ENCODE results near the gene C15orf61. TPM values are rescaled to one million over a fixed set of nuclear protein-coding genes. Genes with fewer than 3 reads are reported as not detected.

Gene C15orf61
- total and polyA plus RNA-seq, 2 of the 13 experiments (the other 11 are each of a cell fraction or from before 2014, with no cell fraction given) = 2.1 to 6.6 TPM

DNA sequence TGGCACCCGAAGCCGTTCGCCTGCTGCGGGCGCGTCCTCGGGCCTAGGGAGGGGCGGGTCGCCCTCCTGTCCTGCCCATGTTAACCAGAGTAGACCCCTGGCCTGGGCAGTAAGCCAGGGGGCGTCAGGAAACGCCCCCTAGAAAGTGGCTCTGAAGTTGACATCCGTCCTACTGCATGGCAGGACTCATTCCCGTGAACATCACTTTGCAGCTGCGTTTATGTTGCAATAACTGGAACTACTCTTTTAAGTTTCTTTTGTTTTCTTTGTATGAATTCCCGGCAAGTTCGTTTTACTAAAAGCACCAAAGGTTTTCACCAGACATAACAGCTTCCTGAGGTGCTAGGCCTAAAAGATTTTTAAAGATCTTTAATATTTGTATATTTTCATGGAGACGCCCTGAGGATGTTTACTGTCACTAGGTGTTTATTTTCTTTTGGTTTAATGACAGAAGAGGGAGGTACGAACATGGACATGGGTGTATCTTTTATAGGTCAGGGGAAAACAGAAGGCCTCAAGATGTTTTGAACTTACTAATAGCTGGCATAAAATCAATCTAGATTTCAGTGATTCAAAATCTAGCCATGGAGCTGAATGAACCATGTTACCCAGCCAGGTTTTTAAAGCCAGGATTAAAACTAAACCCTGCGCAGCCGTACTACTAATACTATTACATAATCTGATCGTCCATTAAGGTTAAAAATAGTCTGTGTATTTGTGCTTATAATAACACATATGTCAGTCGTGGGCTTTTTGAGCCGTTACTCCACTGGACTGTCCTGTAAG lies 1.0 kb downstream of the C15orf61 start (continued):
- TF ChIP-seq ZNF407 (CRISPR knock-in tag; IDR thresholded peaks at IDR 0.05; ENCODE audit: not compliant biosample characterization) (peak; percentile 28), AGO2 (optimal IDR thresholded peaks at IDR 0.05; ENCODE audit: low read depth, low read length) (no peak), BRD4 (CRISPR knock-in tag; IDR thresholded peaks at IDR 0.05) (no peak), ZNF552 (CRISPR knock-in tag; IDR thresholded peaks at IDR 0.05; ENCODE audit: borderline replicate concordance) (no peak), RELA (CRISPR knock-in tag; IDR thresholded peaks at IDR 0.05) (0 out of 2 replicates have a peak, but pooled peaks have one; percentile 8), ZBTB7A (CRISPR knock-in tag; IDR thresholded peaks at IDR 0.05) (peak; percentile 90; the same call in 1 of the 2 replicates), SOX6 (IDR thresholded peaks at IDR 0.05) (no peak), SOX6 (CRISPR knock-in tag; IDR thresholded peaks at IDR 0.05) (peak; percentile 26; the same call in 1 of the 2 replicates), CC2D1A (CRISPR knock-in tag; IDR thresholded peaks at IDR 0.05) (no peak), ZFP37 (CRISPR knock-in tag; IDR thresholded peaks at IDR 0.05; ENCODE audit: borderline replicate concordance) (no peak), LCORL (IDR thresholded peaks at IDR 0.05) (no peak), LCORL (CRISPR knock-in tag; IDR thresholded peaks at IDR 0.05) (no peak), ZNF501 (CRISPR knock-in tag; IDR thresholded peaks at IDR 0.05) (peak; percentile 10; the same call in 1 of the 2 replicates), BCL6 (CRISPR knock-in tag; IDR thresholded peaks at IDR 0.05) (0 out of 2 replicates have a peak, but pooled peaks have one; percentile 3), ZNF510 (CRISPR knock-in tag; IDR thresholded peaks at IDR 0.05; ENCODE audit: low read depth) (no peak)
- TF ChIP-seq, protein P1, sequence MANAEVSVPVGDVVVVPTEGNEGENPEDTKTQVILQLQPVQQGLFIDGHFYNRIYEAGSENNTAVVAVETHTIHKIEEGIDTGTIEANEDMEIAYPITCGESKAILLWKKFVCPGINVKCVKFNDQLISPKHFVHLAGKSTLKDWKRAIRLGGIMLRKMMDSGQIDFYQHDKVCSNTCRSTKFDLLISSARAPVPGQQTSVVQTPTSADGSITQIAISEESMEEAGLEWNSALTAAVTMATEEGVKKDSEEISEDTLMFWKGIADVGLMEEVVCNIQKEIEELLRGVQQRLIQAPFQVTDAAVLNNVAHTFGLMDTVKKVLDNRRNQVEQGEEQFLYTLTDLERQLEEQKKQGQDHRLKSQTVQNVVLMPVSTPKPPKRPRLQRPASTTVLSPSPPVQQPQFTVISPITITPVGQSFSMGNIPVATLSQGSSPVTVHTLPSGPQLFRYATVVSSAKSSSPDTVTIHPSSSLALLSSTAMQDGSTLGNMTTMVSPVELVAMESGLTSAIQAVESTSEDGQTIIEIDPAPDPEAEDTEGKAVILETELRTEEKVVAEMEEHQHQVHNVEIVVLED (CRISPR knock-in tag; IDR thresholded peaks at IDR 0.05; ENCODE audit: borderline replicate concordance) = 0 out of 2 replicates have a peak, but pooled peaks have one; percentile 46
- TF ChIP-seq, protein P2, sequence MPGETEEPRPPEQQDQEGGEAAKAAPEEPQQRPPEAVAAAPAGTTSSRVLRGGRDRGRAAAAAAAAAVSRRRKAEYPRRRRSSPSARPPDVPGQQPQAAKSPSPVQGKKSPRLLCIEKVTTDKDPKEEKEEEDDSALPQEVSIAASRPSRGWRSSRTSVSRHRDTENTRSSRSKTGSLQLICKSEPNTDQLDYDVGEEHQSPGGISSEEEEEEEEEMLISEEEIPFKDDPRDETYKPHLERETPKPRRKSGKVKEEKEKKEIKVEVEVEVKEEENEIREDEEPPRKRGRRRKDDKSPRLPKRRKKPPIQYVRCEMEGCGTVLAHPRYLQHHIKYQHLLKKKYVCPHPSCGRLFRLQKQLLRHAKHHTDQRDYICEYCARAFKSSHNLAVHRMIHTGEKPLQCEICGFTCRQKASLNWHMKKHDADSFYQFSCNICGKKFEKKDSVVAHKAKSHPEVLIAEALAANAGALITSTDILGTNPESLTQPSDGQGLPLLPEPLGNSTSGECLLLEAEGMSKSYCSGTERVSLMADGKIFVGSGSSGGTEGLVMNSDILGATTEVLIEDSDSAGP (CRISPR knock-in tag; IDR thresholded peaks at IDR 0.05; ENCODE audit: borderline replicate concordance) = peak; percentile 23; the same call in 1 of the 2 replicates
